HG03039 (cell line): ENCODE measurements around the gene PSMF1.
"Not testable (repeated sequence)": the region's sequence is repeated elsewhere in the genome, so short reads cannot be mapped to it uniquely, and the experiment has no call there.

Experiments
- ATAC-seq: cut with Tn5 transposase; IDR thresholded peaks from one replicate; pipeline ENCODE4 v1.9.1; 2021; ENCODE audit warnings: mild to moderate bottlenecking, moderate library complexity; ENCODE audit not compliant: unreplicated experiment

Gene PSMF1

DNA sequence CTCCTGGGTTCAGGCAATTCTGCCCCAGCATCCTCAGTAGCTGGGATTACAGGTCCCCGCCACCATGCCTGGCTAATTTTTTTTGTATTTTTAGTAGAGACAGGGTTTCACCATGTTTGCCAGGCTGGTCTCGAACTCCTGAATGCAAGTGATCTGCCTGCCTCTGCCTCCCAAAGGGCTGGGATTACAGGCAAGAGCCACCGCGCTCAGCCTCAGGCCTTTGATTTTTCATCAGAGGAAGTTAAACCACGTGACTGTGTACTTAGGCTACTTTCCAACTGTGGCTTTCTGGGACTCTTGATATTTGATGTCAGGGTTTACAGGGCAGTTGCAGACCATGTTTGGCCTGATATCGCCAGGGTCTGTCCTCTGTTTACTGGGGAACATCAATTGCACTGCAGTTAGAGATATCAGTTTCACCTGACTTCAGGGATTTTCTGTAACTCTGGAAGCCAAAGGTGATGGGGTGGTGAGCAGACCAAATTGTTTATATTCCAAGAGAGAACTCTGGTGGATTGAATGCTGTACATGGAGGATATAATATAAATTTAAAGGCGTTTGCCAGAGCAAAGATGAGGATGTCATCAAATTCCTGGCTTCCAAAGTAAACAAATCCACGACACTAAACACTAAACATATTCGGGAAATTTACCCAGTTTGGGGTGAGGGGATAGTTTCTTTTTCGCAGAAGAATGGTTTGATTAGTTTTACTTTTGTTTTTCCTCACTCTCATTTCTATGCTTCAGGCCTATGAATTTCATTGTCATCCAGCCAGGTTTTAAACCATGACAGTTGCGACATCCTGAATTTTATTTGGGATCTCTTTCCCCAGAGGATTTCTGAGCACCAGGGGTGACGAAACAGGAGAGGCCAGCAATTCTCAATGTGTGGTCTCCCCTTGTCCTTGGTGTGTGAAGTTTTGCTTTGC, 4.2 kb downstream of the PSMF1 start:
- ATAC-seq, result no peak

DNA sequence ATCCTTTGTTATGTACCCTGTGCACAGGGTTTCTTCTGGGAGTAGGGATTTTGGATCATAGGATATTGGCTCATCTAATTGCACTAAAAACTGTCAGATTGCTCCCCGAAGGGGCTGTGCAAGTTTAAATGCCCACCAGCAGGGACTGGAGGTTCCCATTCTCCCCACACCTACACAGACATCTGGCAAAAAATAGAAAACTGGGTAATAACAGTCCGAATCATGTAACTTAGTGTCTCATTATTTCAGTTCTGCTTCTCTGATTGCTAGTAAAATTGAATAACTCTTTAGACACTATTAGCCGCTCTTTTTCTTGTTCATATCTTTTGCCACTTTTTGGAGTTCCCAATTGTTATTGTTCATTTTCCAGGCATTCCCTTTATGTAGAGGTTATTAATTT, 5.3 kb downstream of the PSMF1 start:
- ATAC-seq, result no peak

DNA sequence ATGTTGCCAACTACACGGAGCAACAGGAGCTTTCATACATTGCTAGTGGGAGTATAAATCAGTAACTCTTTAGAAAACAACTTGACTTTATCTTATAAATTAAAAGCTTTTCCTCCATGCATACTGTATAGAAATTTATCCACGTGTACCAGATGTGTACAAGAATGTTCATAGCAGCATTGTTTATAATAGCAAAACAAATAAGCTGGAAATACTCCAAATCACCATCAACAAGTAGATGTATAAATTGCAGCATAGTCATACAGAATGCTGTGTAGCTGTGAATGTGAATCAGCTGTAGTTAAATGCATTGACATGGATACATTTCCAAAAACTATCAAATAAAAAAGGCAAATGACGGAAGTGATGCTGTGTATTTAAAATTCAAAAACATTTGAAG, 6.0 kb downstream of the PSMF1 start:
- no peak for ATAC-seq

DNA sequence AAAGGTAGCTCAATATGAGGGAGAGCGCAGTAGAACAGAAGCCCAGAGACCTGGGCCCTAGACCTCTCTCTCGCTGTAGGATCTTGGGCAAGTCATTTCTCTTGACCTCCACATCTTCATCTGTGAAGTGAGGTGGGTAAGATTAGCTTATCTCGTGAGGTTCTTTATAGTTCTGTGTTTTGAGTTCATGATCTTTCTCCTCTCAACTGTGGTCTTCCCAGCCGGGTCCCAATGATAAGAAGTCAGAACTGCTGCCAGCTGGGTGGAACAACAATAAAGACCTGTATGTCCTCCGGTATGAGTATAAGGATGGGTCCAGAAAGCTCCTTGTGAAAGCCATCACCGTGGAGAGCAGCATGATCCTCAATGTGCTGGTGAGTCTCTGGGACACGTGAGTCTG, 6.9 kb downstream of the PSMF1 start:
- no peak for ATAC-seq

DNA sequence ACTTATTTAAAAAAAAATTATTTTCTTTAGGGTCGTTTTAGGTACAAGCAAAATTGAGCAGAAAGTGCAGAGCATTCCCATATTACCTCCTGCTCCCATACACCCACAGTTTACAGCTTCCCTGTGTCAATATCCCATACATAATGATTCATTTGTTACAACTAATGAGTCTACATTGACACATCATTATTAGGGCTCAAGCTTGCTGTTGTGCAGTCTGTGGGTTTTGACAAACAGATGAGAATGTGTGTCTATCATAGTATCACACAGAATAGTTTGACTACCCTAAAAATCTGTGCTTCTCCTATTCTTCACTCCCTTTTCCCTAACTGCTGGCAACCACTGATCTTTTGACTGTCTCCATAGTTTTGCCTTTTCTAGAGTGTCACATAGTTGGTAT, 9.4 kb downstream of the PSMF1 start:
- no peak for ATAC-seq

DNA sequence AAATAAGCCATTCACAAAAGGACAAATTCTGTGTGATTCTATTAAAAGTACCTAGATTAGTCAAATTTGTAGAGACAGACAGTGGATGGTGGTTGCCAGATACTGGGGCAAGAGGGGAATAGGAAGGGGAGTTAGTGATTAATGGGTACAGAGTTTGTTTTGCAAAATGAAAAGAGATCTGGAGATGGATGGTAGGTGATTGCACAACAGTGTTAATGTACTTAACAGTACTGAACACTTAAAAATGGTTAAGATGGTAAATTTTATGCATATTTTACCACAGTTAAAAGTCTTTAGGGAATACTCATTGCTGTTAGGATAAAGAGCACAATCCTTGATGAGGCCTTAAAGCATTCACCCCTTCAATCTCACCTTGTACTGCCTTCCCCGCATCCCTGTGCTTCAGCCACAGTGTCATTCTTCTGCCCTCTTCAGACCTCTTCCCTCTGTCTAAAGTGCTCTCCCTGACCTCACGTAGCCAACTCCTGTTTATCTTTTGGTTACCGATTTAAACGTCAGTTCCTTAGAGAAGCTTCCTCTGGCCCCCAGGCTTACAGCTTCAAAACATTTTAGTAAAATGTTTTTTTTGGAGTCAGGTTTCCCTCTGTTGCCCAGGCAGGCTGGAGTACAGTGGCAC, 11.8 kb downstream of the PSMF1 start:
- ATAC-seq, result no peak

DNA sequence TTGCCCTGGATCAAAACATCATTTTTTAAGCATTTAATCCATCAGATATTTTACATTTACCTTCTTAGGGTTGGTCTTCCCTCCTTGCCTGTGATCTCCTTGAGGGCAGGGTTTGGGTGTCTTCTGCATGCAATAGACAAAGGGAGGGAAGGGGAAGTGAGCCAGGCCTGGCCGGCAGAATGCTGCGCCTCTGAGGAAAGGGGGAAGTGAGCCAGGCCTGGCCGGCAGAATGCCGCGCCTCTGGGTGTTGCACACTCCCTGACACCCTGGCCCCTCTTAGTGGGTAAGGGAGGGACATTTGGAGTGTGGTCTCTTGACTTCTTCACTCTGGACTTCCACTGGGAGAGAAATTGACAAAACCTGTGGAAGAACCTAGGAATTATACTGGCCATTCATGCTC, 12.4 kb downstream of the PSMF1 start:
- no peak for ATAC-seq

DNA sequence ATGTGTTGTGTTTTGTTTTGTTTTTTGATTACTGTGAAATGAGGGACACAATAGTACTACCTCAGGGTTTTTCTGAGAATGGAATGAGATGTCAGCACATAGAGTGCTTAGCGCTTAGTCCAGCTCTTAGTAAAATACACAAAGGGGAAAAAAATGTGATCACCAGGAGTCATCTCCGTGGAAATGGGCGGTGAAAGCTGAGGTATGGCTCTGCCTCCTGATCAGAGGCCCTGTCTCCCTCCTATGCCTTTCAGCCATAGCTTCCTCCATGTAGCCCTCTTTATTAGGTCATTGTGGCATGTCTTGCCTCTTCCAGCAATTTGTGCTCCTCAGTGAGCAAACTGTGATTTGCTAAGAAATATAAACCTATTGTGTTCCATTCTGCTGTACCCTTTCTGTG, 13.0 kb downstream of the PSMF1 start:
- no peak for ATAC-seq

DNA sequence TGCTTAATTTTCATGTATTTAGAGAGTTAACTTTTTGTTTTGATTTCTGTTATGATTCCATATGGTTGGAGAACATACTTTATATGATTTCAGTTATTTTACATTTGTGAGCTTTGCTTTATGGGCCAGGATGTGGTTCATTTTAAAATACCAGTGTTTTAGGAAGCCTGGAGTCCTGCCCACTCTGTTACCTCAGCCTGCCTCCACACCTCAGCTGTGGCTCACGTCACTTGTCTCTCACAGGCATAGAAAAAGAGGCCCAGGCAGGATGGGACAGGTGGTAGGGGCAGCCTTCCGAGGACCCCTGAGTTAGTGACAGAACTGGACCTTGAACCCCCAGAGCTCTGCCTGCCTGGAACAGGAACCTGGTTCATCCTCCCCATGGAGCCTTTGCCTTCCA, 16.0 kb downstream of the PSMF1 start:
- no peak for ATAC-seq

DNA sequence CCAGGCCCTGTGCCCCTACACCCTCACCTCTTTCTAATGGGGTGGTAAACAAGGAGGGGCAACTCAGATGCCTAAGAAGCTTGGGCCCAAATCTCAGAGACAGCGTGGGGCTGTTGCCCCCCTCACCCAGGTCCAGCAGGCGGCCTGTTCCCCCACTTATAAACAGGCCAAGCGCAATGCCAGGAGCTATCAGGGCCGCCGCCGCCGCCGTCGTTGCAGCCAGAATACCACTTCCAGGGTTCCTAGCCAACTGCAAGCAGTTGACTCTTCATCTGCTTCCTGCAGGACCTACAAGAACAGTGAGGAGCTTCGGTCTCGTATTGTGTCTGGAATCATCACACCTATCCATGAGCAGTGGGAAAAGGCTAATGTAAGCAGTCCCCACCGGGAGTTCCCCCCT, 16.4 kb downstream of the PSMF1 start:
- no peak for ATAC-seq

DNA sequence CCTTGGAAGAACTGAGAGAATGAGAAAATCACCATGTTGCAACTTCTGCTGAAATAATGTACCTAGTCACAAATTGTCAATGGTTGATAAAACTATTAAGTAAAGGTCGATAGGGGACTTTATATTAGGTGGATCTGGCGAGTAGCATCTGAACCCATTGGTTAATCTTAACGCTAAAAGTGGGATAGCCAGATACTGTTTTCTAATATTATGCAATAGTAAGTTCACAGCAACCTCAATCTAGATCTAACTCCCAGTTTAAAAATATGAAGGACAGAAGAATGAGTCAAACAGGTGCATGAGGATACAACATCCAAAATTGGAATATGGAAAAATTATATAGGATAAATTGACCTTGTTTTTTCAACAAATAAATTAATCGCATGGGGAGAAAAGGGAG, 18.8 kb downstream of the PSMF1 start:
- no peak for ATAC-seq

DNA sequence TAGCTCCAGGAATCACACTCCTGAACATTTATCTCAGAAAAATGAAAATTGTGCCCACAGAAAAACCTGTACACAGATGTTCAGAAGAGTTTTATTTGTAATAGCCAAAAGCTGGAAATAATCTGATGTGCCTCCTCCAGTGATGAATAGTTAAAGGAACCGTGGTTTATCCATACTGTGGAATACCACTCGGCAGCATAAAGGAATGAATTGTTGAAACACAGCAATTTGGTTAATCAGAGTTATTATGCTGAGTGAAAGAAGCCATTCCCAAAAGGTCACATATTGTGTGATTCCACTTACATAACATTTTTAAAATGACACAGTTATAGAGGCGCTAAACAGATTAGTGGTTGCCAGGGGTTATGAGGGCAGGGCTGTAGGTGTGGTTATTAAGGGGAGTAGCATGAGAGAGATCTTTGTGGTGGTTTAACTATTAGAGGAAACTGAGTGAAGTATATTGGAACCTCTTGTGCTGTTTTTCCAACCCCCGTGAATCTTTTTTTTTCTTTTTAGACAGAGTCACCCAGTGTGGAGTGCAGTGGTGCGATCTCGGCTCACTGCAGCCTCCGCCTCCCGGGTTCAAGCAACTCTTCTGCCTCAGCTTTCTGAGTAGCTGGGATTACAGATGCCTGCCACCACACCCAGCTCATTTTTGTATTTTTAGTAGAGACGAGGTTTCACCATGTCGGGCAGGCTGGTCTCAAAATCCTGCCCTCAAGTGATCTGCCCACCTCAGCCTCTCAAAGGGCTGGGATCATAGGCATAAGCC, 26.2 kb downstream of the PSMF1 start:
- no peak for ATAC-seq

DNA sequence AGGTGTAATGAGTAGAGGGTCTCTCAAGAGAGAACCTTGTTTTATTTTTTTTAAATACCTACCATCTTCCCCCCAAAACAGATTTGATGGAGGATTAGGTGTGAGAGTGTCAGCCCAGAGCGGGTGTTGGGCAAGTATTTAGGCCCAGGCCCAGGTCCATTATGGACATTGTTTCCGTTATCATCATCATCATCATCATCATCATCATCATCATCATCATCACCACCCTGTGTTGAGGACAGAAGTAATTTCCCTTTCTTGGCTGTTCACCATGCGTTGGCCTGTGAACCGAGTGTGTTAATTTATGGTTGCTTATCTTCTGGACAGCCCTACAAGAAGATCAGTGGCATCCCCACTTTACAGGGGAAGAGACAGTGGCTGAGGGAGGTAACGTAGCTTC, 28.6 kb downstream of the PSMF1 start:
- no peak for ATAC-seq

DNA sequence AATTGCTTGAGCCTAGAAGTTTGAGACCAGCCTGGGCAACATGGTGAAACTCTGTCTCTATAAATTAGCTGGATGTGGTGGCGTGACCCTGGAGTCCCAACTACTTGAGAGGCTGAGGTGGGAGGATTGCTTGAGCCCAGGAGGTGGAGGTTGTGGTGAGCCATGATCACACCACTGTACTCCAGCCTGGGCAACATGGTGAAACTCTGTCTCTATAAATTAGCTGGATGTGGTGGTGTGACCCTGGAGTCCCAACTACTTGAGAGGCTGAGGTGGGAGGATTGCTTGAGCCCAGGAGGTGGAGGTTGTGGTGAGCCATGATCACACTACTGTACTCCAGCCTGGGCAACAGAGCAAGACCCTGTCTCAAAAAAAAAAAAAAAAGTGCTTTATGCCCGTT, 31.4 kb downstream of the PSMF1 start:
- not testable (repeated sequence) for ATAC-seq

DNA sequence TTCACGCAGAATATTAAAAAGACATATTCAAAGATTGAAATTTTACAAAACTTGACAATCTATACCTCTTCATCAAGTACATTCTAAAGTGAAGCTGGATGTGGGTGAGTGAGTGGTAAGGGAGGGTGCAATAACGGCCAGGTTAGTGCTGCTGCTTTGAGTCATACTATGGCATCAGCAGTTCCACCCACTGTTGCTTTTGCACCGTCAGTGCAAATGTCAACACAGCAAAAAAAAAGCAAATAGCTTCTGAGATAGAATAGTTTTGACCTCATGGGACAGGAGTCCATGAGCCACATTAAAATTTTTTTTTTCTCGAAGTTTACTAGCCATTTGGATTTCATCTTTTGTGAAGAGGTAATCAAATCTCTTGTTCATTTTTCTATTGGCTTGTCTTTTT, 31.8 kb downstream of the PSMF1 start:
- ATAC-seq, result no peak

DNA sequence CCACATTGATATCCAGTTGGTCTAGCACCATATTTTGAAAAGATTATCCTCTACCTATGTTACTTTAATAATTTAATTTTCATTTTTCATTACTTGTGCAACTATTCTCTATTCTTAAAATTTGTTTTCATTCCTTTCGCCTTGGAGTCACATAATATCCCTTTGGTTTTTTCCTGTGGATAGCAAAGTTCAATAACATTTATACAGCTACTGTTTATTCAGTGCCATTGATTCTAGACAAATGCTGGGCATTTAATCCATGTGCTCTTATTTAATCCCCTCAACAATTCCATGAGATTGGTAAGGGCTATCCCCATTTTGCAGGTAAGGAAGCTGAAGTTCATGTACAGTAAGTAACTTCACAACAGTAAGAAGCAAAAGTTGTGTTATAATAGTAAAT, 32.6 kb downstream of the PSMF1 start:
- no peak for ATAC-seq

DNA sequence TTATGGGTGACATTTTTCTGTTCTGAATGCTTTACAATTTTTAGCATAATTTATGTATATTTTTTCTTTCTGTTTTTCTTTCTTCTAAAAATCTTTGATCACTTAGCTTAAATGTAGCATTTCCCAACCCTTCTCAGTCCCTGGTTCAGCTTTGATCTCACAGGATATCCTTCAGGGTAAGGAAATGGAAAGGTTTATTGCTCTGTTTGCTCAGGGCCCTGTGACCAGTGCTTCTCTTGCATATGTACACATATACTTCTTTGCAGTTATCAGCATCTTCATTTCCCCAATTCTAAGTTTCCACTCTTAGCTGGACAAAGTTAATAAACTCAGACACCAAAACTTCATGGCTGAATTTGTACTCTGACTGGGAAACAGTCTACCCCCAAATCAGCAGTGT, 35.8 kb downstream of the PSMF1 start:
- ATAC-seq, result no peak

DNA sequence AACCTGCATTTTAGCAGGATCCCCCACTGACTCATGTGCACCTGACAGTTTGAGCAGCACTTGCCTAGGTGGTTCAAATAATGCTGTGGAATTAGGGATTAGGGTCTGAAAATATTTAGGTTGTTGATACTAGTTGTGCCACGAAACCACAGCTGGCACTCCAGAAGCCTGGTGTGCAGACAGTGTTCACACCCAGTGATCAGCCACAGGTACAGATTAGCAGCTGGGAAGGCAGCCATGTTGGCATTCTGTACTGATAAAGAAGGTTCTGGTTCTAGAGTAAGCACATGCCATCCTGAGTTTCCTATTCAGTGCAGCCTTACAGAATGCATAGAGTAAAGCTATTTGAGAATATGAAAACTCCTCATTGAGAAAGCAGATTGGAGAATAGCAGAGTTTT, 36.3 kb downstream of the PSMF1 start:
- no peak for ATAC-seq

DNA sequence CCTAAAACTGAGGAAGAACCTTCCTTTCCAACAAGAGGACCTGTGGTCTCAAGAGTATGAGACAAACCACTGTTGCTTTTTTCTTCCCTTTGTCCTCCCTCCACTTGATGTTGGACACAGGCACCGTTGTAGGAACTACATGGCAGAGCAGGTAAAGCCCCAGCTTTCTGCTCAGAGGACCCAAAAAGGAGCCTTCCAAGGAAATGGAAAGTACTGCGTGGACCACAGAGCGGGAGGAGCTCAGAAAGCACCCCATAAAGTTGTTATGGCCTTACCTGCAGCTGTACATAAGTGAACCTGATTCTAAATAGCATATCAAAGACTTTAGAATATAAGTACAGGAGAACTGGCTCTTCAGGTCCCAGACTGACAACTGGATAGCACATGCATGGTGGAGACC, 36.9 kb downstream of the PSMF1 start:
- no peak for ATAC-seq

DNA sequence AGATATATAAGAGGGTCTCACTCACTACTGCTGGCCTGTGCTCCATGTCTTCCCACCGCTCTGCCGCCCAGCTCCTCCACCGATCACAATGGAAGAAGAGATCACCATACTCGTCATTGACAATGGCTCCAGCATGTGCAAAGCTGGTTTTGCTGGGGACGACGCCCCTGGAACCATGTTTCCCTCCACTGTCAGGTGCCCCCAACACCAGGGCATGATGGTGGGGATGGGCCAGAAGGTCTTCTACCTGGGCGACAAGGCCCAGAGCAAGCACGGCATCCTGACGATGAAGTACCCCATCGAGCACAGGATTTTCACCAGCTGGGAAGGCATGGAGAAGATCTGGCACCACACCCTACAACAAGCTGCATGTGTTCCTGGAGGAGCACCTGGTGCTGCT, 42.1 kb downstream of the PSMF1 start:
- ATAC-seq, result no peak

DNA sequence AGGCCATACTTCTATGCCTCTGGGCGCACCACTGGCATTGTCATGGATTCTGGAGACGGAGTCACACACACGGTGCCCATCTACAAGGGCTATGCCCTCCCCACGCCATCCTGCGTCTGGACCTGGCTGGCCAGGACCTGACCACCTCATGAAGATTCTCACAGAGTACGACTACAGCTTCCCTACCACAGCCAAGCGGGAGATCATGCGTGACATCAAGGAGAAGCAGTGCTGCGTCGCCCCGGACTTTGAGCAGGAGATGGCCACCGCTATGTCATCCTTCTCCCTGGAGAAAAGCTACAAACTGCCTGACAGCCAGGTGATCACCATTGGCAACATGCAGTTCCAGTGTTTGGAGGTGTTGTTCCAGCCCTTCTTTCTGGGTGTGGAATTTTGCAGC, 42.6 kb downstream of the PSMF1 start:
- no peak for ATAC-seq

DNA sequence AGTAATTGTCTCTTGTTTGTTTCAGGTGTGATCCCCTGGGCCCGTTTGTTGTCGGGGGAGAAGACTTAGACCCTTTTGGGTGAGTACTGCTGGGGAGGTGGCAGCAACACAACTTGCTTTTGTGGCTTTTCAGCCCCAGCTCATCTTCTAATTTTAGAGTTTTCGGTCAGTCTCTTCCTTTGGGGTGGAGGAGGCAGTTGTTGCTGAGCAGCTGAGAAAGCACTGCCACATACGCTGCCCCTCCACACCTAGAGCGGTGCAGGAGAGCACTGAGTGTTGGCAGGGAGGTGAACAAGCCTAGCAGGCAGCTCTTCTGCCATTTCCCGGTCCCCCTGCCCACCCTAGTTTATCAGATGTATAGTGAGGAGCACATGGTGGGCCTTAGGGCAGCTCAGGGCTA, 44.7 kb downstream of the PSMF1 start:
- ATAC-seq, result no peak
